Testis (tissue), 2 donors: Measurements from ENCODE around the gene ATF5.

Experiments used
- CTCF ChIP-seq, 3 experiments: fragments of 450-650 bp in 2 of 3; fragments of 200-600 bp in 1 of 3; sonication (generic) in 1 of 3; IDR thresholded peaks; one replicate each; pipeline ENCODE4 v1.5.1; 2016 to 2019; ENCODE audit warnings: antibody characterized with exemption in 3 of 3, mild to moderate bottlenecking in 2 of 3, moderate library complexity in 1 of 3
- POLR2A ChIP-seq: fragments of 450-650 bp; IDR thresholded peaks from one replicate; pipeline ENCODE4 v1.6.1; 2017; ENCODE audit warnings: antibody characterized with exemption, mild to moderate bottlenecking, moderate library complexity

DNA sequence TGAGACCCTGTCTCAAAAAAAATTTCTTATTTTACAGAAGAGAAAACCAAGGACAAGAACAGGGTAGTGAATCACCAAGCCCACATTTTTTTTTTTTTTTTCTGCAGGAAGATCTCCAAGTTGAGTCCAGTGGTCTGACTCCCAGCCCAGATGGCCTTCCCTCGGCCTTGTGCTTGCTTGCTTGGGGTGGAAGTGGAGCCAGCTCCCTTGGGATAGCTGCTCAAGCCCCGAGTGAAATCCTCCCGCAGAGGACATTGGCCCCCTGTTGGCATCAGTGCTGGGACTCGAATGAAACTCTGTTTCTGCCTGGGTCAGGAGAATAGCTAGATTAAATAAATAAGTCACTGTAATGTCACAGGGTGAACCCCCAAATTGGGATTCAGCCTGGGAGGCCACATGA lies 9.7 kb downstream of the ATF5 start:
- TF ChIP-seq POLR2A (no peak), CTCF (IDR thresholded peaks at IDR 0.05) (no peak)
